Stimulated activated naive CD8-positive, alpha-beta T cell treated with anti-CD3 and anti-CD28 coated beads, Interleukin-15, Interleukin-2, amounts not matched to agents 100 U/mL and 50 U/mL, for 24 hours (primary cell): Measurements from ENCODE around the gene PIP5K1A.
"Not testable (repeated sequence)": the region's sequence is repeated elsewhere in the genome, so short reads cannot be mapped to it uniquely, and the experiment has no call there.

Experiments used
- ATAC-seq: fragments of 150-1000 bp; cut with Tn5 transposase; one replicate; pipeline ENCODE4 v1.10.0; 2021
- DNase-seq: peaks from one replicate; pipeline ENCODE4 v3.0.0; 2021

Gene PIP5K1A

GRCh38 chr1:151254217-151255213 is 56.2 kb downstream of the PIP5K1A start, which contains the start of gene PSMD4:
PSMD4 (plus strand) TSS chr1:151254734; CDS start chr1:151254783, 49 bp downstream.
- DNase-seq (peak; percentile 91), ATAC-seq (peak; percentile 96)

DNA sequence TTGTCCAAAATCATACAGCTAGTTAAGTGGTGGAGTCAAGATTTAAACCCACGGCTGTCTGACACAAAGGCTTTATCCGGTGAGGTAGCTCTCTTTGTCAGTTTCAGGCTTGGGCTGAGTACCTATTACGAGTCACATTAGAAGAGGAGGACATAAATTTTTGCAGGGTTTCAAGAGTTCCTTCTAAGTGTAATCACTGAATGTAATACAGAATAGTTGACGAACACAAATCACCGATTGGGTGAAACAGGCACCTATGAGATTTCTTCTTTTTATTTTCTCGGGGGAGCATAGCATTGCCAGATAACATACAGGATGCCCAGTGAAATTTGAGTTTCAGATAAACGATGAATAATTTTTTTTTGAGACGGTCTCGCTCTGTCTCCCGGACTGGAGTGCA is 57.0 kb downstream of the PIP5K1A start:
- ATAC-seq (no peak), DNase-seq (no peak)

DNA sequence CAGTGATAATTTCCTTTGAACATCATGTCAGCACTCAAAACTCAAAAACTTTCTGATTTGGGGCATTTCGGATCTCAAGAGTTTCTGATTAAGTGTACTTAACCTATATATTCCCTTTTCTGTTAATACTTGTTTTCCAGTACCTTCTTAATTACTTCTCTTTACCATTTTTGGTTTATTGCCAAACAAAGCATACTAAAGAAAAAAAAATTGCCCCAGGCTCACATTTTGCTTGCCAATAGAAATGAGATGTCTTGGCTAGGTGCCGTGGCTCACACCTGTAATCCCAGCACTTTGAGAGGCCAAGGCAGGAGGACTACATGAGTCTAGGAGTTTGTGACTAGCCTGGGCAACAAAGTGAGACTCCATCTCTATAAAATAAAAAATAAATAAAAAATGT is 61.0 kb downstream of the PIP5K1A start:
- no peak for DNase-seq
- ATAC-seq, result no peak

DNA sequence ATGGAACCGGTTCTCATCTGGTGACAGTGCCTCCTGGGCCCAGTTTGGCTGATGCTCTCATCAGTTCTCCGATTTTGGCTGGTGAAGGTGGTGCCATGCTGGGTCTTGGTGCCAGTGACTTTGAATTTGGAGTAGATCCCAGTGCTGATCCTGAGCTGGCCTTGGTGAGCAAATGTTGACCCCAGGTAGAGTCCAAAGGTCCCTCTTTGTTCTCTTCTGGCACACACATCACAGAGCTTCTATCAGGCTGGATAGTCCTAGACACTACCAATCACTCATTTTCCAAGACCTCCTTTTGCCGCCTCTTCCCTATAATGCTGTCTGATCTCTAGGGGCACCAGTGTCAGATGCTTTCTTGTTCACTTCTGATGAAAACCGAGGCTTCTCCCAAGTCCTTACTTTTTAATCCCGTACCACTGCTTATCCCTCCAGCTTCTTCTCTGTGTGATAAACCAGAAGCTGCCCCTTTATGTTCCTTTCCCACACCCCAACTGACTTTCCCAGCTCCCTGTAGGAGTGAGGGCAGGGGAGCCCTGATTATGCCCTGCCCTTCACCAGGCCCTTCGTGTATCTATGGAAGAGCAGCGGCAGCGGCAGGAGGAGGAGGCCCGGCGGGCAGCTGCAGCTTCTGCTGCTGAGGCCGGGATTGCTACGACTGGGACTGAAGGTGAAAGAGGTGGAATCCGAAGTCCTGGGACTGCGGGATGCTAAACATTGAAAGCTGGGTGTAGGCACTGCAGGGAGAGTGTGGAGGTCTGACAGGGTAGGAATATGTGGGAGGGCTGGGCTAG is 67.3 kb downstream of the PIP5K1A start:
- peak; percentile 19 for ATAC-seq
- DNase-seq, result no peak

DNA sequence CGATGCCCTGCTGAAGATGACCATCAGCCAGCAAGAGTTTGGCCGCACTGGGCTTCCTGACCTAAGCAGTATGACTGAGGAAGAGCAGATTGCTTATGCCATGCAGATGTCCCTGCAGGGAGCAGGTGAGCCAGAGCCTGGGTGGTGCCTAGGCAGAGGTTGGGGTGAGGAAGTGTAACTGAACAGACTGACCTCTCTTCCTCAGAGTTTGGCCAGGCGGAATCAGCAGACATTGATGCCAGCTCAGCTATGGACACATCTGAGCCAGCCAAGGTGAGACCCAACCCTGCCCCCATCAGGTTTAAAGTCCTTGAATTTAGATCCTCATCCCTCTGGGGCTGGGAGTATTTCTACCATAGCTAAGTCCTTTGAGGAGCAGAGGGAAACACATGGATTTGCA is 68.0 kb downstream of the PIP5K1A start:
- no peak for ATAC-seq
- no peak for DNase-seq

- DNase-seq (no peak), ATAC-seq (no peak)
Measured at GRCh38 chr1:151266821-151267220, 68.5 kb downstream of the PIP5K1A start.

GRCh38 chr1:151267760-151268159 is 69.4 kb downstream of the PIP5K1A start:
- DNase-seq (no peak), ATAC-seq (no peak)

DNA sequence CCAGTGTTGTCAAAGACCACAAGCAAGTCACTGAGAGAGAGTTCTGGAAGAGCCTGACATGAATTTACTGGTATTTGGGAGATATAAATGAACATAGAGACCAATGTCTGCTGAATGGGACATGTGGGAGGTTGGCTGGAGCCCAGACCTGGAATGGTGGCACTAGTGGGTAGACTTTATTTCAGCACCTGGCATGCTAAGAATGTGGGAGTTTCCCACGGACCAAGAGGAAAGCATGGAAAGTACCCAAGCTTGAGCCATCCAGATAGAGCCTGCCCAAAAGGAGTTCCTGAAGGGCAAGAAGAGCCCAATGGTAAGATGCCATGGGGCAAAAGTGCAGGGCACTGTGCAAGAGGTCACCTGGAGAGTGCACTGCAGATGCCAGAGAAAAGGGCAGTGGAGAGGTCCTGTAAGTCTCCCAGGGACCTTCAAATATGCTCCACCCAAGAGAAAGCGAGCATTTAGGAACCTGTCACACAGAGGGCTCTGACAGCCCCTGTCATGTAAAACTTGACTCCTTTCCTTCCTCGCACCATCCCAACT is 75.6 kb downstream of the PIP5K1A start:
- DNase-seq (no peak), ATAC-seq (no peak)

DNA sequence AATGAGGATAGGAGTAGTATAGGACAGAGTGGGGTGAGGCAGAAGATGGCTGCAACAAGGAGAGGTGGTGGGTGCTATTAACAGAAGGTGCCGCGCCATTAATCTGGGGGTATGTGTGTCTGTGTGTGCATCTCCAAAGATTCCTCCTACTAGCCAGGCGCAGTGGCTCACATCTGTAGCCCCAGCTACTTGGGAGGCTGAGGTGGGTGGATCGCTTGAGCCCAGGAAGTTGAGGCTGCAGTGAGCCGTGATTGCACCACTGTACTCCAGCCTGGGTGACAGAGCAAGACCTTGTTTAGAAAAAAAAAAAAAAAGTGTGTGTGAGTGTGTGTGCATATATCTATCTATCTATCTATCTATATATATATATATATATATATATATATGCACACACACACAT is 77.0 kb downstream of the PIP5K1A start:
- ATAC-seq, DNase-seq: not testable (repeated sequence)

DNA sequence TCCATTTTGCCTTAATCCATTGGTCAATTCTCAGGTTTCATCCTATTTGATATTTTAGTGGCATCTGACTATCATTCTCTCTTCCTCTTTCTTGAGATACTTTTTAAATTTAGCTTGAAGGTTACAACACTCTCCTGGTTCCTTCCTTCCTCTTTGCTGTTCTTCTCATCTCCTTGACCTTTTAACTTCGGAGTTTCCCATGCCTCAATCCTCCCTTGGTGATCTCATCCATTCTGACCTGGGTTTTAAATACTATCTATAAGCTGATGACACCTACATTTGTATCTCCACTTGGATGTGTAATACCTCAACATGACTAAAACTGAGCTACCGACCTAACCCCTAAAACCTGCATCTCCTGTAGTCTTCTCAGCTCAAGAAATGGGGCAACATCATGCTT is 78.9 kb downstream of the PIP5K1A start:
- no peak for DNase-seq
- ATAC-seq, result peak; percentile 20

GRCh38 chr1:151281225-151281968 is 83.0 kb downstream of the PIP5K1A start:
- peak; percentile 97 for DNase-seq

DNA sequence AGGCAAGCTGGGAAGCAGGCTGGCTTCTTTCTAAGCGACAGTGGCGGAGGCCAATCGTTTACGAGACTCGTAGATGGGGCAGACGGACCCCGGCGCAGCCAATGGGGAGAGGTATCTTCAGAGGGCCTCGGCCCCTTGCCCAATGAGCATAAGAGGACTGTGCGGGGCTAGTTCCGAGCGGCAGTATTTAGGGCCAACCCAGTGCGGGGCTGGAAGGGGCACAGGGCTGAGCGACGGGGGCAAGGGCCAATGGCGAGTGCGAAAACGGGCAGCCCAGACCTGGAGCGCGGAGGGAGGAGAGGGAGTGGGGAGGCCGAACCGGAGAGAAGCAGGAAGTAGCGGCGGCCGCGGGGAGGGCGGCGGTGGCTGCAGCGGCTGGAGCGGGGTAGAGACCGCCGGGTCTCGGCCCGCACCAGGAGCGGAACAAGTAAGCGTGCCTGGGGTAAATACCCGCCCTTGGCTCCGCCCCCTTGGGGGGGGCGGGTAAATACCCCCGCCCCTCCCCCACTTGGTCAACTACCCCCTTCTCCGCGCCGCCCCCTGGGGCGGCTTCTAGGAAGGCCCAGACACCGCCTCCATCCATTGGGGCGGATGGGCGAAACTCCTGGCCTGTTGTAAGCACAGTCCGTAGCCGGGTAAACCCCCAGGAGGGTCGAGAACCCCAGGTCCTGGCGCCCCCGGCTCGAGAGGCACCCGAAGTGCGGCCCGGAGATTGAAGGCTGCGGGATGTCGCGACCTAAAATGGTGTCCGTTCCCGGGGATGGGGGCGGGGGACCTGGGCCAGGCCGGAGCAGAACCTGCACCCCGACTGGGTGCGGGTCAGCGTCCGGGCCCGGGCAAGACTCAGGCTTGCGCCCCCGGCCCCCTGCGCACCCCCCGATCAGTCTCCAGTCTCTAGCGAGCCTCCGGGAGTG is 83.9 kb downstream of the PIP5K1A start, which contains the start of gene ZNF687:
TSS of gene ZNF687 (plus strand) at position 331 of the 914 bp plus-strand sequence. CDS start 3,993 bp downstream, outside the sequence.
- ATAC-seq, result peak; percentile 96
- peak; percentile 99 for DNase-seq

More at GRCh38 chr1:151281225-151281968, 83.0 kb downstream of the PIP5K1A start:
- ATAC-seq, result peak; percentile 25

DNA sequence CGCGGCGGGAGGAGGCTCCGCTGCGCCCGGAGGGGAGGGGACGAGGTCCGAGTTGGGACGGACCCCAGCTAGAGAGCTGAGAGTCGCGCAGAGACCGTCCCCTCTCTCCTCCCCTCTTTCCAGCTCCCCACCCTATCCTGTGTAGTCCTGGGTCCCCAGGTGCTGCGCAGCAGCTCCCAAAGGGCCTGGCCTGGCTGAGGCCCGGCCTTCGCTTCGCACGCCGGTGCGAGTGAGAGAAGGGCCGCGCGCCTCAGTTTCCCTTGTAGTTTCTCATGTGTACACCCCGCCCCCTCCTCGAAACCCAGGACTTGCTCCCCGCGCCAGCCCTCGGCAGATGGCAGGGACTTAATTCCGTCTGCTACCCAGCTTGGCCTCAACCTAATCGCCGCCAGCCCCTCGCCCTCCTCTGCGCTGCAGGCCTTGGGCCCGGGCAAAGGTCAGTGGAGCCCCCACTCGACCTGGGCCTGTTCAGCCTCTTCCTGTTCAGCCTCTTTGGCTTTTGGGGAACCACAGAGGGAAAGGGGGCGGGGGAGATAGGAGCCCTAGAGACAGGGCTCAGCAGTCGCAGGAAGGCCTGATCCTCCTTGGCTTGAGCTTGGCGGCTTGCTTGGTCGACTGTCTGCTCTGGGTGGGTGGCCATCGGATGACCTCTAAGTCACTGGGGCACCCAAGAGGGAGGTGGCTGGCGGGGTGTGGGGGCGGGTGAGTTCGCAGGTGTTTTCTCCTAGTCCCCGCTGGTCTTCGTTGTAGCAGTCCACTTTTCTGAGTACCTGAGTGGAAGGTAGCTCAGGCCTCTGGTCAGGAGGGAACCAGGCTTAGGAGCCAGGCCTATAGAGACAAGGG is 84.8 kb downstream of the PIP5K1A start:
- peak; percentile 45 for DNase-seq
- ATAC-seq, result no peak

DNA sequence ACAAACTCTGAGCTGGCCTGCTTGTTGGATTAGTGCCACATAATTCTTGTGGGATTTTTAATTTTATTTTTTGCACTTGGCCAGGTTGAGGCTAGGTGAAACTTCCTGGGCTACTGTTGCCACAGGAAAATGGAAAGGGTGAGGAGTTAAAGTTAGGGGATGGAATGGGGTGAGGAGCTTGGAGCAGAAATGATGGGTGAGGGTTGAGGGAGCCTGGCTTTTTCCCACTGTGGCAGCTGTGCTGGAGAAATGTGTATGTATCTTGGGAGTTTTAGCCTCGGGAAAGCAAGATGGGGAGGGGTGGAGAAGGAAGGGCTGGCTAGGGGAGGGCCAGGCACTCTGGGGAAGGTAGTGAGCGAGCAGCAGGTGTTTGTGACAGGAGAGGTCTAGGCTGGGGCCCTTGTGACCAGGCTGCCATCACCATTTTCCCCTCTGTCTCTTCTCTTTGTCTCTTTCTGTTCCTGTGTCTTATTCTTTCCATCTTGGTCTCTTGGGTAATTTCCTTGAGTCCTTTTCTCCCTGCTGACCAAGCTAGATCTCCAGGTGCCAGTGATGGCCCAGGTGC is 85.7 kb downstream of the PIP5K1A start:
- DNase-seq, result no peak
- ATAC-seq, result no peak

DNA sequence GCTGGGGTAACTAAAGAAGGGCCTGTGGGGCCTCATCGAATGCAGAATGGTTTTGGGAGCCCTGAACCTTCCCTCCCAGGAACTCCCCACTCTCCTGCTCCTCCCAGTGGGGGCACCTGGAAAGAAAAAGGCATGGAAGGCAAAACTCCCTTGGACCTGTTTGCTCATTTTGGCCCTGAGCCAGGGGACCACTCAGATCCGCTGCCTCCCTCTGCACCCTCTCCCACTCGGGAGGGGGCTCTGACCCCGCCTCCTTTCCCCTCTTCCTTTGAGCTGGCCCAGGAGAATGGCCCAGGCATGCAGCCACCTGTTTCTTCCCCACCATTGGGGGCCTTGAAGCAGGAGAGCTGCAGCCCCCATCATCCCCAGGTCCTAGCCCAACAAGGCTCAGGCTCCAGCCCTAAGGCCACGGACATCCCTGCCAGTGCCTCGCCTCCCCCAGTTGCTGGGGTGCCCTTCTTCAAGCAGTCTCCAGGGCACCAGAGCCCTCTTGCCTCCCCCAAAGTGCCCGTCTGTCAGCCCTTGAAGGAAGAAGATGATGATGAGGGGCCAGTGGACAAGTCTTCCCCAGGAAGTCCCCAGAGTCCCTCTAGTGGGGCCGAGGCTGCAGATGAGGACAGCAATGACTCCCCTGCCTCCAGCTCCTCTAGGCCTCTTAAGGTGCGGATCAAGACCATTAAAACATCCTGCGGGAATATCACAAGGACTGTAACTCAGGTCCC is 88.4 kb downstream of the PIP5K1A start:
- DNase-seq (no peak), ATAC-seq (no peak)

DNA sequence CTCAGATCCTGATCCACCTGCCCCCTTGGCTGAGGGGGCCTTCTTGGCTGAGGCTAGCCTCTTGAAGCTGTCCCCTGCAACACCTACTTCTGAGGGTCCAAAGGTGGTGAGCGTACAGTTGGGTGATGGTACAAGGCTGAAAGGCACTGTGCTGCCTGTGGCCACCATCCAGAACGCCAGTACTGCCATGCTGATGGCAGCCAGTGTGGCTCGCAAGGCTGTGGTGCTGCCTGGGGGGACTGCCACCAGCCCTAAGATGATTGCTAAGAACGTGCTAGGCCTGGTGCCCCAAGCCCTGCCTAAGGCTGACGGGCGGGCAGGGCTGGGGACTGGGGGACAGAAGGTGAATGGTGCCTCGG is 89.0 kb downstream of the PIP5K1A start:
- no peak for ATAC-seq
- no peak for DNase-seq

DNA sequence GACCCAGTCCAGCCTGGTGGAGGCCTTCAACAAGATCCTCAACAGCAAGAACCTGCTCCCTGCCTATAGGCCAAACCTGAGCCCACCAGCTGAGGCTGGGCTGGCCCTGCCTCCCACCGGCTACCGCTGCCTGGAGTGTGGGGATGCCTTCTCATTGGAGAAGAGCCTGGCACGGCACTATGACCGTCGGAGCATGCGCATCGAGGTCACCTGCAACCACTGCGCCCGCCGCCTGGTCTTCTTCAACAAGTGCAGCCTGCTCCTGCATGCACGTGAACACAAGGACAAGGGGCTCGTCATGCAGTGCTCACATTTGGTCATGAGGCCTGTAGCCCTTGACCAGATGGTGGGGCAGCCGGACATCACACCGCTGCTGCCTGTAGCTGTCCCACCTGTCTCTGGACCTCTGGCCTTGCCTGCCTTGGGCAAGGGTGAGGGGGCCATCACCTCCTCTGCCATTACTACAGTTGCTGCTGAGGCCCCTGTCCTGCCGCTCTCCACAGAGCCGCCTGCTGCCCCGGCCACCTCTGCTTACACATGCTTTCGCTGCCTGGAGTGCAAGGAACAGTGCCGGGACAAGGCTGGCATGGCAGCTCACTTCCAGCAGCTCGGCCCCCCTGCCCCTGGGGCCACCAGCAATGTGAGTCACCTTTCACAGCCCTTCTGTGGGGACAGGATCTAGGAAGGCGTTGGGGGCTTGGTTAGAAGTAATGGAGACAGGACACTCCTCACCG is 89.6 kb downstream of the PIP5K1A start:
- DNase-seq (no peak), ATAC-seq (no peak)

DNA sequence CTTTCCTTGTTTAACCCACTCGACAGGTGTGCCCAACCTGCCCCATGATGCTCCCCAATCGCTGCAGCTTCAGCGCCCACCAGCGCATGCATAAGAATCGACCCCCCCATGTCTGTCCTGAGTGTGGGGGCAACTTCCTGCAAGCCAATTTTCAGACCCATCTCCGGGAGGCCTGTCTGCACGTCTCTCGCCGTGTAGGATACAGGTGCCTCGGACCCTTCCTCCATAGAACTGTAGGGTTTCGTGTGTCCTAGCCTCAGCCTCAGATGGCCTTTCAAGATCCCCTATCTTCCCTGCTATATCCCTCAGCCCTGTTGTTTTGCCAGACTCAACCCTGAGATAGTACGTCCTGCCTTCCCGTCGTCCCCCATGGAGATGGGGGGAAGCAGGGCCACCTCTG is 90.2 kb downstream of the PIP5K1A start:
- no peak for ATAC-seq
- no peak for DNase-seq
